Neuron (in vitro differentiated cells): Measurements from ENCODE around the gene SPACDR.

Source experiments
- H2AFZ ChIP-seq: one replicate; pipeline ENCODE4 v1.6.1; 2013; ENCODE audit warnings: low read depth, mild to moderate bottlenecking, inconsistent platforms, low read length, moderate library complexity
- H3K27me3 ChIP-seq: one replicate; pipeline ENCODE4 v1.6.1; 2013; ENCODE audit warnings: low read length; ENCODE audit not compliant: insufficient read depth
- H3K36me3 ChIP-seq: one replicate; pipeline ENCODE4 v1.6.1; 2013; ENCODE audit warnings: low read length; ENCODE audit not compliant: insufficient read depth
- H3K4me1 ChIP-seq: one replicate; pipeline ENCODE4 v1.6.1; 2013; ENCODE audit warnings: low read length; ENCODE audit not compliant: insufficient read depth
- H3K4me3 ChIP-seq: 2 replicates; pipeline ENCODE4 v1.5.1; 2013; ENCODE audit warnings: mild to moderate bottlenecking, low read length, moderate library complexity
- H3K9me3 ChIP-seq: one replicate; pipeline ENCODE4 v1.6.1; 2013; ENCODE audit warnings: low read length

The SPACDR gene

DNA sequence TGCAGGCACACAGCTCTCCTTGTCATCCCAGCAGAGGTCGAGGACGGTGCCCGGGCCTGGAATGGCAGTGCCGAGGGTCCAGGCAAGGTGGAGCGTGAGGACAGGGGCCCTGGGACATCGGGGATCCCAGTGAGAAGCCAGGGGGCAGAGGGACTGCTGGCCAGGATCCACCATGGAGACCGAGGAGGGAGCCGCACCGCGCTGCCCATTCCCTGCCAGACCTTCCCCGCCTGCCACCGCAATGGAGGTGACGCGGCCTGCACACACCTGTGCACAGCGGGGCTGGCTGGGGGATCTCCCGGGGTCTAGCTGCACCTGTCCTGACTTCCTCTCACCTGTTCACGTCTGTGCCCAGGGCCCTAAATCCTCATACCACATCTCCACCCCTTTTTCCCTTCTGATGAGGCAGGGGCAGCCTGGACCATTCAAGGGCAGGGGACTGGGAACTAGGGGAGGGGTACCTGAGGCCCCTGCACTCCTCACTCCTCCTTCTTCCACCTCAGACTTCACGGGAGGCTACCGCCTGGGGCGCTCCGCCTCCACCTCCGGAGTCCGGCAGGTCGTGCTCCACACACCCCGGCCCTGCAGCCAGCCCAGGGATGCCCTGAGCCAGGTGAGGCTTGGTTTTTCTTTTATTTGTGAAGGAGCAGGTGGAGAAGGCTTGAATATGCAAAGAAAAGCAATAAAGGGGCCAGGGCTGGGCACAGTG lies 26.6 kb upstream of the SPACDR start:
- Histone ChIP-seq H3K36me3 (peaks cover 8% of the 10 kb centered on the region), H3K4me3 (no peak overlapping the region), H3K4me1 (peaks cover 34% of the 10 kb centered on the region), H3K9me3 (no peaks in the 10 kb centered on the region), H3K27me3 (no peaks in the 10 kb centered on the region), H2AFZ (no peak overlapping the region)

DNA sequence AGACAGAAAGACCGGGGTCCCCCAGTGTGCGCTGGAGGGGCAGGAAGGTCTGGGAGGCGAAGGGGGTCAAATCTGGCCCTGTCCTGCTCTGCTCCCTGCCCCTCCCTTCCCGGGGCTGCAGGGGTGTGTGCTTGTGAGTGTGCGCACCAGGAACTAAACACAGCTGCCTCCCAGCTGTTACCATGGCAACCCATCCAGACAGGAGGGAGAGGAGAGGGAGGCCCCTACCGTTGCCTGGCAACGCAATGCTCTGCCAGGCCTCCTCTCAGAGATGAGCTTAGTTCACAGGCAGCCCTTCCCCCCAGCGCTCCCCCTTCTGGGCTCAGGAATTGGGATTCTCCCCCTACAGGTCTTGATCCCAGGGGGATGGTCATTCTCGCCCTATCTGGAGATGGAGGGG lies 25.8 kb upstream of the SPACDR start:
- no peaks in the 10 kb centered on the region for H3K27me3 ChIP-seq
- no peak overlapping the region for H3K4me3 ChIP-seq
- H2AFZ ChIP-seq: no peak overlapping the region
- no peaks in the 10 kb centered on the region for H3K9me3 ChIP-seq
- H3K4me1 ChIP-seq: peaks cover 40% of the 10 kb centered on the region
- peaks cover 7% of the 10 kb centered on the region for H3K36me3 ChIP-seq

DNA sequence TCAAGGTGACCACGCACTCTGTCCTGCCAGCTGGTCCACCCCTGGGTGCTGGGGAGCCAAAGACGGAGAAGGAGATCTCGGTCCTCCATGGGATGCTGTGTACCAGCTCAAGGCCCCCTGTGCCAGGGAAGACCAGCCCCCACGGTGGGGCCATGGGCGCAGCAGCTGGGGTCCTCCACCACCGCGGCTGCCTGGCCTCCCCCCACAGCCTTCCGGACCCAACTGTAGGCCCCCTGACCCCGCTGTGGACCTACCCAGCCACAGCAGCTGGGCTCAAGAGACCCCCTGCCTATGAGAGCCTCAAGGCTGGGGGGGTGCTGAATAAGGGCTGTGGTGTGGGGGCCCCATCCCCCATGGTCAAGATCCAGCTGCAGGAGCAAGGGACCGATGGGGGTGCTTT lies 25.1 kb upstream of the SPACDR start:
- Histone ChIP-seq H3K36me3 (peaks cover 5% of the 10 kb centered on the region), H3K9me3 (no peaks in the 10 kb centered on the region), H3K27me3 (no peaks in the 10 kb centered on the region), H3K4me3 (no peak overlapping the region), H3K4me1 (peaks cover 47% of the 10 kb centered on the region), H2AFZ (no peak overlapping the region)

DNA sequence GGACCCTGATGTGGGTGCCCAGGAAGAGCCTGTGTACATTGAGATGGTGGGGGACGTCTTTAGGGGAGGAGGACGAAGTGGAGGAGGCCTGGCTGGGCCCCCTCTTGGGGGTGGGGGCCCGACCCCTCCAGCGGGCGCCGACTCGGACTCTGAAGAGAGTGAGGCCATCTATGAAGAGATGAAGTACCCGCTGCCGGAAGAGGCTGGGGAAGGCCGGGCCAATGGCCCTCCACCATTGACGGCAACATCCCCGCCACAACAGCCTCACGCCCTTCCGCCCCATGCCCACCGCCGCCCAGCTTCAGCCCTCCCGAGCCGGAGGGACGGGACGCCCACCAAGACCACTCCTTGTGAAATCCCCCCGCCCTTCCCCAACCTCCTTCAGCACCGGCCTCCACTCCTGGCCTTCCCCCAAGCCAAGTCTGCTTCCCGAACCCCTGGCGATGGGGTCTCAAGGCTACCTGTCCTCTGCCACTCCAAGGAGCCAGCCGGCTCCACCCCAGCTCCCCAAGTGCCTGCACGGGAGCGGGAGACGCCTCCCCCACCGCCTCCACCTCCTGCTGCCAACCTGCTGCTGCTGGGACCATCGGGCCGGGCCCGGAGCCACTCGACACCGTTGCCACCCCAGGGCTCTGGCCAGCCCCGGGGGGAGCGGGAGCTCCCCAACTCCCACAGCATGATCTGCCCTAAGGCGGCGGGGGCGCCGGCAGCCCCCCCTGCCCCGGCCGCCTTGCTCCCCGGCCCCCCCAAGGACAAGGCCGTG lies 24.5 kb upstream of the SPACDR start:
- H3K4me3 ChIP-seq: no peak overlapping the region
- H3K36me3 ChIP-seq: peaks cover 4% of the 10 kb centered on the region

DNA sequence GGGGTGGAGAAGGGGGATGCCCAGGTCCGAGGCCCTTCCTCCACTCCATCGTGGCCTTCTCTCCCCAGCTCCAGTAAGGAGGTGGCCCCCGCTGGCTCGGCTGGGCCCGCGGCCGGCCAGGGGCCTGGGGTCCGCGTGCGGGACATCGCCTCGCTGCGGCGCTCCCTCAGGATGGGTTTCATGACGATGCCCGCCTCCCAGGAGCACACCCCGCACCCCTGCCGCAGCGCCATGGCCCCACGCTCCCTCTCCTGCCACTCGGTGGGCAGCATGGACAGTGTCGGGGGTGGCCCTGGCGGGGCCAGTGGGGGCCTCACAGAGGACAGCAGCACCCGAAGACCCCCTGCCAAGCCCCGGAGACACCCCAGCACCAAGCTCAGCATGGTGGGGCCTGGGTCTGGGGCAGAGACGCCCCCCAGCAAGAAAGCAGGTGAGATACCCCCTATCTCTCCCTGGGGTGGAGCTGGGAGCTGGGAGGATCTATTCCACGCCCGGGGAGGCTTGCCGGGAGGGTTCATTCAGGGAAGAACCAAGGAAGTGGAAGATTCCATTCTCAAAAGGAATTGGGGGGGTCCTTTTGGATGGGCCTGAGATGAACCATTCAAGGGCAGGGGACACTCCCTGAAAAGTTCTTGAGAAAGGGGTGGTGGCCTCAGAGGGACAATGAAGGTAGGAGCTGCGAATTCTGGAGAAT lies 22.8 kb upstream of the SPACDR start:
- H3K4me3 ChIP-seq: no peak overlapping the region
- no peaks in the 10 kb centered on the region for H3K36me3 ChIP-seq
- no peaks in the 10 kb centered on the region for H3K27me3 ChIP-seq
- H2AFZ ChIP-seq: no peak overlapping the region
- peaks cover 52% of the 10 kb centered on the region for H3K4me1 ChIP-seq
- no peaks in the 10 kb centered on the region for H3K9me3 ChIP-seq

More for the DNA sequence above, 24.5 kb upstream of the SPACDR start:
- no peak overlapping the region for H2AFZ ChIP-seq
- H3K9me3 ChIP-seq: no peaks in the 10 kb centered on the region
- H3K4me1 ChIP-seq: peaks cover 47% of the 10 kb centered on the region
- no peaks in the 10 kb centered on the region for H3K27me3 ChIP-seq

- Histone ChIP-seq H3K4me1 (peaks cover 52% of the 10 kb centered on the region), H3K4me3 (no peak overlapping the region)
These were observed 22.1 kb upstream of the SPACDR start for GRCh38 chr7:100486111-100486636.

GRCh38 chr7:100485471-100485876 lies 21.4 kb upstream of the SPACDR start:
- Histone ChIP-seq H2AFZ (no peak overlapping the region), H3K9me3 (no peaks in the 10 kb centered on the region), H3K4me1 (peaks cover 45% of the 10 kb centered on the region), H3K36me3 (no peaks in the 10 kb centered on the region), H3K27me3 (no peaks in the 10 kb centered on the region), H3K4me3 (no peak overlapping the region)

More at GRCh38 chr7:100486111-100486636, 22.1 kb upstream of the SPACDR start:
- Histone ChIP-seq H2AFZ (no peak overlapping the region), H3K36me3 (no peaks in the 10 kb centered on the region), H3K9me3 (no peaks in the 10 kb centered on the region), H3K27me3 (no peaks in the 10 kb centered on the region)

DNA sequence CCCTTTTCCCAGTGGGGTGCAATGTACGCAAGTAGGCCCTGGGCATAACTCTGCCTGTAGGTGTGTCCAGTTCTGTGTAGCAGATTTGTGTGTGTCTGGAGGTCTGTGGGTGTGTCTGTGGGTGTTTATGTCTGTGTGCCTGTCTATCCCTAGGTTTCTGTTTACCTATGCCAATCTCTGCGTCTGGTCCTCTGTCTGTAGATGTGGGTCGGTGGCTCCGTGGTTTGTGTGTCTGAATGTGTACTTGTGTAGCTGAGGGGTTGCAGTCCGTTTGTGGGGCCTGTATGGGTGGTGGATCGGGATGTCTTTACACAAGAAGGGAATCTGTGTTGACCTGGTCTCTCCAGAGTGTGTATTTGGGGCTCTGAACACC lies 20.6 kb upstream of the SPACDR start:
- Histone ChIP-seq H2AFZ (no peak overlapping the region), H3K36me3 (no peaks in the 10 kb centered on the region), H3K4me1 (peaks cover 41% of the 10 kb centered on the region), H3K27me3 (no peaks in the 10 kb centered on the region), H3K9me3 (no peaks in the 10 kb centered on the region), H3K4me3 (peak overlapping the region; percentile 82)

DNA sequence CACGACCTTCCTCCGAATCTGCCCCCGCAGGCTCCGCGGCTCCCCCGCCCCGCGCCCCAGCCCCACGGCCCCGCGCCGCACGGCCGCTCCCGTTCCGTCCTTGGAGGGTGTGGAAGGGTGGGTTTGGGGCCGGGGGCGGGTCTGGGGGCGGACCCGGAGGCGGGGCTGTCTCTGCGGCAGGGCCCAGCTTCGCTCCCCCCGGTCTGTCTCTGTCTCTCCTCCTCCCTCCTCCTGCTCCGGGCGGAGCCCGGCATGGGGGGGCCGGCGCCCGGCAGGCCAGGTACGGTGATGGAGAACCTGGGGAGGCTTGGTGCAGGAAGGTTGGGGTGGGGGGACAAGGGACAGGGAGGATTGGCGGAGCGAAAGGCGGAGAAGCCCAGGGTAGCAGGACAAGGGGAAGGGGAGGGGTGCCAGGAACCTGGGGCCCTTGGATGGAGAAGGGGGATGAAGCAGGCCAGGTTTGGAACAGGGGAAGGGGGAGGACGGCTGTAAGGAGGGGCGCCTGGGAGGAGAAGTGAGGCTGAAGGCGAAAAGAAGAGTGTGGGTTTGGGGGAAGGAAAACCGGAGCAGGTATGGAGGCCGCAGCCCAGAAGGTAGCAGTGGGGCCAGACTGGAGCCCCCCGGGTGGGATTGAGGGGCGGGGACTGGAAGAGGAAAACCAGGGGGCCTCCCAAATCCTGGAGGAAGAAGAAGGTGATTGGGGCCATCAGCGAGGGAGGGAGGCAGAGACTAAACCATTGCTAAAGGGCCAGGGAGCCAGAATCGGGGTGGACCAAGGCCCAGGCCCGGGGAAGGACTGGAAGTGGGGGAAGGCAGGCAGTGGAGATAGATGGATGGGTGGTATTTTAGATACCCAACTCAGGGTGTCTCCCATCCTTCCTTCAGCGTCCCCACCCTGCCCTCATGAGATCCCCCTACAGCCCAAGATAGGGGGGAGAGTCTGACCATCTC lies 19.9 kb upstream of the SPACDR start, which contains the start of gene NYAP1:
NYAP1 (plus strand) TSS at position 206 of the 951 bp plus-strand sequence. CDS start 1,385 bp downstream, outside the sequence.
- no peaks in the 10 kb centered on the region for H3K9me3 ChIP-seq
- peak within 1 kb of the TSS; percentile 82 for H3K4me3 ChIP-seq
- H3K36me3 ChIP-seq: no peaks in the 10 kb centered on the region
- peaks cover 38% of the 10 kb centered on the region for H3K4me1 ChIP-seq
- peak within 1 kb of the TSS; percentile 60 for H2AFZ ChIP-seq
- no peaks in the 10 kb centered on the region for H3K27me3 ChIP-seq

- H3K36me3 ChIP-seq: no peaks in the 10 kb centered on the region
These were observed 19.1 kb upstream of the SPACDR start for GRCh38 chr7:100483090-100483721.

GRCh38 chr7:100482728-100483089 lies 18.6 kb upstream of the SPACDR start:
- Histone ChIP-seq H3K4me3 (peak overlapping the region; percentile 82), H3K27me3 (no peaks in the 10 kb centered on the region), H3K4me1 (peaks cover 43% of the 10 kb centered on the region), H3K36me3 (no peaks in the 10 kb centered on the region), H3K9me3 (no peaks in the 10 kb centered on the region), H2AFZ (peak overlapping the region; percentile 26)

More at GRCh38 chr7:100483090-100483721, 19.1 kb upstream of the SPACDR start:
- peak overlapping the region; percentile 60 for H2AFZ ChIP-seq
- no peaks in the 10 kb centered on the region for H3K9me3 ChIP-seq
- H3K27me3 ChIP-seq: no peaks in the 10 kb centered on the region
- H3K4me1 ChIP-seq: peaks cover 40% of the 10 kb centered on the region
- peak overlapping the region; percentile 82 for H3K4me3 ChIP-seq

- H3K27me3 ChIP-seq: no peaks in the 10 kb centered on the region
- H3K4me1 ChIP-seq: peaks cover 45% of the 10 kb centered on the region
- no peaks in the 10 kb centered on the region for H3K36me3 ChIP-seq
- H3K9me3 ChIP-seq: no peaks in the 10 kb centered on the region
- H2AFZ ChIP-seq: no peak overlapping the region
- H3K4me3 ChIP-seq: no peak overlapping the region
These were observed 17.4 kb upstream of the SPACDR start for GRCh38 chr7:100481466-100481865.
